NCI-H1092 (cell line): ENCODE results near the gene AMD1.
"Not testable (repeated sequence)": the region's sequence is repeated elsewhere in the genome, so short reads cannot be mapped to it uniquely, and the experiment has no call there.

ENCODE experiments used
- DNase-seq: peaks from one replicate; lab custom pipeline; 2025; lab: John Stamatoyannopoulos, UW

AMD1 gene

DNA sequence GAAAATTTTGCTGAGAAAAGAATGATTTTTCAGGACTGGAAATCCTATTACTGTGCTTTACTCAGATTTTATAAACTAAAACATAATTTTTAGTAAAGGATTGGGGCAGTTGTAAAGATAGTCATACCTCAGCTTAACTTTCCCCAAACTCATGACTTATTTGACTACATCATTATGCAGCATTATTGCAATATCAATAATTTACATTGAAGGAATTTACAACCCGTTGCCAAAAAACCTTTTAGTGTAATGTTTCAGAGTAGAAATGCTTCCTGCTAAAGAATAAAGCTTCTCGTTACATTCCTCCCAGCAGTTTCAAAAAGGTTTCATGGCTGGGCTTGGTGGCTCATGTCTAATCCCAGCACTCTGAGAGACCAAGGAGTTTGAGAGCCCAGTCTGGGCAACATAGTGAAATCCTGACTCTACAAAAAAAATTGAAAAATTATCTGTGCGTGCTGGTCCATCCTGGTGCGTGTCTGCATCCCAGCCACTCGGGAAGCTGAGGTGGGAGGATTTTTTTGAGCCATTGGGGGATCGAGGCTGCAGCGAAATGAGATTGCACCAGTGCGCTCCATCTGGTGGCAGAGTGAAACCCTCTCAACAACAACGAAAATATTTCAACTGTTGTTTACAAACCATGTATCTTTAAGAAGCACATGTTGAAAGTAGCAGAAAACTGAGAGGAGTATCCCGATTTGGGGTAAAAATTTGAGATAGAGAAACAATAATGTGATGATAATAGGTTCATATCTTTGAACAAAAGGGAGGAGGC lies 4.4 kb downstream of the AMD1 start:
- DNase-seq: no peak

DNA sequence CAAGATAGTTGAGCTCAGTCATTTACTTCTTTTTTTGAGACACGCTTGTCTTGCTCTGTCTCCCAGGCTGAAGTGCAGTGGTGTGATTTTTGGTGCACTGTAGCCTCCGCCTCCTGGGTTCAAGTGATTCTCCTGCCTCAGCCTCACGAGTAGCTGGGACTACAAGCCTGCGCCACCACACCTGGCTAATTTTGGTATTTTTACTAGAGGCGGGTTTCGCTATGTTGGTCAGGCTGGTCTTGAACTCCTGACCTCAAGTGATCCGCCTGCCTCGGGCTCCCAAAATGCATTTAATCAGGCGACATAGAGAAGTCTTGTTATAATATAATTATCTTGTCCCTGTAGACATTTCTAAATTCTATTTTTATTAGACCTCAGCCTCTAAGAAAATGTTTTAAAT lies 6.1 kb downstream of the AMD1 start:
- no peak for DNase-seq

DNA sequence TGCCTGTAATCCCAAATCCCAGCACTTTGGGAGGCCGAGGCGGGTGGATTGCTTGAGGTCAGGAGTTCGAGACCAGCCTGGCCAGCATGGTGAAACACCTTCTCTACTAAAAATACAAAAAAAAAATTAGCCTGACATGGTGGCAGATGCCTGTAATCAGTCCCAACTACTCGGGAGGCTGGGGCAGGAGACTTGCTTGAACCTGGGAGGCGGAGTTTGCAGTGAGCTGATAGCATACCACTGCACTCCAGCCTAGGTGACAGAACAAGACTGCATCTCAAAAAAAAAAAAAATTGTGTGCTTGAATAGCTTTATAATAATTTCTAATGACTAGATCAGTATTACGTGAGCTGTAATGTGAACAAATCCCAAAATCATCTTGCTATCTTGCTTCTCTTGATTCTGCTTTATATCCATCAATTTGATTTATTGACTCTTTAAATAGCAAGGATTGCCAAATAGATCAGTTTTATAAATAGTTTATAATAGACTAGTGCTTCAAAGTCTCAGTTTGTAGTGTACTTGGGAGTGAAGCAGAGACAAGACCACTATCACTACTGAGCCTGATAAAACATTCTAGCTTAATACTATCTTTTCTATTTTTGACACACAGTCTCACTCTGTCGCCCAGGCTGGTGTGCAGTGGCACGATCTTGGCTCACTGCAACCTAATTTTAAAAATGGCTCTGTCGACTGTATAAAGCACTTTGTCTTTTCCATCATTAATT lies 7.1 kb downstream of the AMD1 start:
- no peak for DNase-seq

DNA sequence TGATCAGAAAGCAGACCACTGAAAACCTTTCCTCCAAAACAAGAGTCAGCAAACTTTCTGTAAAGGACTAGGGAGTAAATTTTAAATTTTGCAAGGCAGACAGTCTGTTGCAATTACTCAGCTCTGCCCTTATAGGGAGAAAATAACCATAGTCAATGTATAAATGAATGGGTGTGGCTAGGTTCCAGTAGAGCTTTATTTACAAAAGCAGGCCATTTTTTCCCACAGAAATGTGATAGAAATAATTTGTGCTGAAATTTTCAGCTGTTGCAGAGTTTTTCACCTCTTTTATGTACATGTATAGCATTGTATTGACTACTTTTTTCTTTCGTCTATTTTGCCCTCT lies 7.7 kb downstream of the AMD1 start:
- no peak for DNase-seq

DNA sequence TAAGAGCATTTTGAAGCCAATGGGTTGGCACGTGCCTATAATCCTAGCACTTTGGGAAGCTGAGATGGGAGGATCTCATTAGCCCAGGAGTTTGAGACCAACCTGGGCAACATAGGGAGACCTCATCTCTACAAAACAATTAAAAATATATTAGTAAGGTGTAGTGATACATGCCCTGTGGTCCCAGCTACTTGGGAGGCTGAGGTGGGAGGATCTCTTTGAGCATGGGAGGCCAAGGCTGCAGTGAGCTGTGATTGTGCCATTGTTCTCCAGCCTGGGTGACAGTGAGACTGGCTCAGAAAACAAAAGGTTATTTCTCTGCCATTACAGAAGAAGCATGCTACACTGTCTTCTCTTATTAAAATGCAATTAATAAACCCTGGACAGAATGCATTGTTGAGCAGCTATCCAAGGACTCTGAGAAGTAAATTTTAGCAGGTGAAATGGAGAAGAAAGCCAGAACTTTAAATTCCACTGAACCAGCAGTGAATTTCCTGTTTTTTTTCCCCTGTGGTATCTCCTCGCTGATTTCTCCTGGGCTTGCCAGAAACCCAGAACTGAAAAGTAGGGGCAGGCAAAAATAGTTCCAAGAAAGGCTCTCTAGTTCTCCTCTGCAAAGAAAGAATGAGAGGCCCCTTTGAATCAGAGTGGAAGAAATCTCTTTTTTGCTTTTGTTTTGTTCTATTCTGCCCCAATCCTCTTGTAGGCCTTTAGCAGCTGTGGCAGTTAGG lies 8.4 kb downstream of the AMD1 start:
- DNase-seq: no peak

DNA sequence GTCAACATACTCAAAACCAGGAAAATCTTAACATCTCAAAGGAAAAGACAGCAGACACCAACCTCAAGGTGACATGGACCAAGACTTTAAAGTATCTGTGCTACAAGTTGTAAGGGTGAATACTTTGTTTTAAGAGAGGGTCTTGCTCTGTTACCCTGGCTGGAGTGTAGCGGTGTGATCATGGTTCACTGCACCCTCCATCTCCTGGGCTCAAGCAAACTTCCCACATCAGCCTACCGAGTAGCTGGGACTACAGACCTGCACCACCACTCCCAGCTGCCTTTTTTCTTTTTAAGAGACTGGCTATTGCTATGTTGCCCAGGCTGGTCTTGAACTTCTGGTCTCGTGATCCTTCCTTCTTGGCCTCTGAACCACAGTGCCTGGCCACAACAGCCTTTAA lies 9.7 kb downstream of the AMD1 start:
- DNase-seq: no peak

DNA sequence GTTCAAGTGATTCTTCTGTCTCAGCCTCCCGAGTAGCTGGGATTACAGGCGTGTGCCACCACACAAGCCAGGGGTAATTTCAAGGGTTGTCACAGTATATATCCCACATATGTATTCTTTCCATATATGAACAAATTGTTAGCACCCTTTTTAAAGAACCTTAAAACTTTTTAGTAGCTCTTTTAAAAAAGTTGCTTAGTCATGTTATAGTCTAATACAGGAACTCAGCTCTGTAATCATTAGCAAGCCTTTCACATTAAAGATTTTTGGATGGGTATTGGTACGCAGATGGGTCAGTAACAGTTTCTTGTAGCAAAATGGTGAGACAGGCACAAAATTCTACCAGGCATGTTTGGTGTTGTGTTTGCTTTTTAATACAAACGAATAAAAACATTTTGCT lies 10.9 kb downstream of the AMD1 start:
- no peak for DNase-seq

DNA sequence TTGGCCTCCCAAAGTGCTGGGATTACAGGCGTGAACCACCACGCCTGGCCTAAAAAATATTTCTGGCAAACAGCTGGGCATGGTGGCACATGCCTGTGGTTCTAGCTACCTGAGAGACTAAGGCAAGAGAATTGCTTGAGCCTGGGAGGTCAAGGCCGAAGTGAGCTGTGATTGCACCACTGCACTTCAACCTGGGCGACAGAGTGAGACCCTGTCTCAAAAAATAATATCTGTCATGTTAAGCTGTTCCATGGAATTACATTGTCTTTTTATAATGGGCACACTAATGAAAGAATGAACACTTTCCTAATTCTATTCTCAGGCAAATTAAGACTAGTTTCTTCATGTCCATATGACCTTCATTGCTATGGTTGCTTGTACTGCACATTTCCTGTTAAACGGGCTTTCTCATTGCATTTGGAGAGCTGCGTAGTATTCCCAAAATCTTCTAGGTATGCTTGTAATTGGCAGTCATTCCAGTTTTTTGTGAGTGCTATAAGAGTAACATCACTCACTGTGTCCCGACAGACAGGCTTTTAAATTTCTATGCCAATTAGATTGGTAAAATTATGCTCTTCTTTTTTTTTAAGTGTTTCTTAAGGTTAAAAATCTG lies 12.1 kb downstream of the AMD1 start:
- no peak for DNase-seq

DNA sequence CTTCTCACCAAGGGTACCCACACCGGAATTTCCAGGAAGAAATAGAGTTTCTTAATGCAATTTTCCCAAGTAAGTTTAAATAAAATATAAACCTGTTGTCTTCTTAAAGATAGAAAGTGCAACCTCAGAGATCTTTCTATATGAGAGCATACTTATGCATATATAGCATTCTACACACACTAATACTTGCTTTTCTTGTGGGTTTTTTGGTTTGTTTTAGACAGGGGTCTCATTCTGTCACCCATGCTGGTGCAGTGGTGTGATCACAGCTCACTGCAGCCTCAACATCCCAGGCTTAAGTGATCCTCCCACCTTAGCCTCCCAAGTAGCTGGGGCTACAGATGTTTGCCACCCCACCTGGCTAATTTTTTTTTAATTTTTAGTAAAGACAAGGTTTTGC lies 15.7 kb downstream of the AMD1 start:
- no peak for DNase-seq

DNA sequence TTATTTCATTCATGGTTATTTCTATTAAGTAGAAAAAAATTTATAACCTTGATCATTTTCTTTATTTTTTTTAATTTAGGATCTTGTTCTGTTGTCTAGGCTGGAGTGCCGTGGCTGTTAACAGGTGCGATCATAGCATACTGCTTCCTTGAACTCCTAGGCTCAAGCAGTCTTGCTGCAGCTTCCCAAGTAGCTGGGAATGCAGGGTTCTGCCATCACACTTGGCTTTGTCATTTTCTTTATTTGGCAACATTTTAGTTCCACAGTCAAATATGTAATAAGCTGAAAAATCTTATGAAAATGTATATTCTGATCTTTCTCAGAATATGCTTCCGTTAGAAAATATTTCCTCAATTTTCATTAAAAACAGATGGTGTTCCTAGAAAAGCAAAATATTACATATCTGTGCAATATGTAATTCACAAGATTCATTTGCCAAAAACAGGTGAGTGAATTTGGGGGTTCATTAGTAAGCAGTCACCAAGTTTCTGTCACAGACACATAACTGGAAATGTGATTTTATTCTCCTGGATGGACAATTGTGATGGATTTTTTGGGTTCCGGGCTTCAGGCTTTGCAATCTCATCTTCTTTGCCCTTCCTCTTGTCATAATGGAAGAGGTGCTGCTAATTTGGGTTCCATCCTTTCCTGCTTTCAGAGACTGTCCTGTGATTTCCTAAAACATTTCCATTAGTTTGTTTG lies 21.5 kb downstream of the AMD1 start:
- no peak for DNase-seq

DNA sequence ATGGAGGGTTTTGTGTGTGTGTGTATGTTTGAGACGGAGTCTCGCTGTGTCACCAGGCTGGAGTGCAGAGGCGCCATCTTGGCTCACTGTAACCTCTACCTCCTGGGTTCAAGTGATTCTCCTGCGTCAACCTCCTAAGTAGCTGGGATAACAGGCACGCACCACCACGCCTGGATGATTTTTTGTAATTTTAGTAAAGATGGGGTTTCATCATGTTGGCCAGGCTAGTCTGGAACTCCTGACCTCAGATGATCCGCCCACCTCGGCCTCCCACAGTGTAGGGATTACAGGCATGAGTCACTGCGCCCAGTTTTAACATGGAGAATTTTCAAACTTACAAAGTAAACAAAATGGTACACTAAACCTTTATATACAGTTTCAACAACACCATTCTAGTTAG lies 22.8 kb downstream of the AMD1 start:
- no peak for DNase-seq

DNA sequence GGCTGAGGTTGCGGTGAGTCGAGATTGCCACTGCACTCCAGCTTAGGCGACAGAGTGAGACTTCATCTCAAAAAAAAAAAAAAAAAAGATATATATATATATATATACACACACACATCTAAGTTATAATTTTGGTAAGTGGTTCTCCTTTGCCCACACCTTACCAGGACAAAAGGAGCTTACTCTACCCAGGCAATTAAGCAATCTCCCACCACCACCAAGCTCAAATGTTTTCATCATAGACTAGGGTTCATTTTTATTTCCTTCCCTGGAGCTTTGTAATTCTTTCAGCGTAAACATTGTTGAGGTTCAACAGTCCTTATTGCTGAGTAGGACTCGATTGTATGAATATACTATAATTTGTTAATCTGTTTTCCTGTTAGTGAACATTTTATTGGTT lies 23.5 kb downstream of the AMD1 start:
- no peak for DNase-seq

DNA sequence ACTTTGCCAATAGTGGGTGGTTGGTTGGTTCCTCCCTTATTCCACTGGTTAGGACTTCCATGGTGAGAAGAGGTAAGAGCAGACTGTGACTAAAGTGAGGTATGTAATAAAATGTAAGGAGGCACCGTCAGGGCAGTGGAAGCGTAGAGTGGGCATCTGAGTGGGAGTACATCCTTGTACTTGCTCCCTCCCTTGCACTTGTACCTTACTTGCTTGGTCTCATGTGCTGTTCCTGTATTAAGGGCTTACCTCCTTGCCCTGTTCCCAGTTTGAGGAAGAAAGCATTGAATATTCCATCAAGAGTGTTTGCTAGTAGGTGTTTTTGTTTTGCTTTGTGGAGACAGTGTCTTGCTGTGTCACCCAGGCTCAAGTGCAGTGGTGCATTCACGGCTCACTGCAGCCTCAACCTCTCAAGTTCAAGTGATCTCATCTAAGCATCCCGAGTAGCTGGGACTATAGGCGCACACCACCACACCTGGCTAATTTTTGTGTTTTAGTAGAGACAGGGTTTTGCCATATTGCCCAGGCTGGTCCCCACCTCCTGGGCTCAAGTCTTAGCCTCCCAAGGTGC lies 25.5 kb downstream of the AMD1 start:
- DNase-seq: no peak

DNA sequence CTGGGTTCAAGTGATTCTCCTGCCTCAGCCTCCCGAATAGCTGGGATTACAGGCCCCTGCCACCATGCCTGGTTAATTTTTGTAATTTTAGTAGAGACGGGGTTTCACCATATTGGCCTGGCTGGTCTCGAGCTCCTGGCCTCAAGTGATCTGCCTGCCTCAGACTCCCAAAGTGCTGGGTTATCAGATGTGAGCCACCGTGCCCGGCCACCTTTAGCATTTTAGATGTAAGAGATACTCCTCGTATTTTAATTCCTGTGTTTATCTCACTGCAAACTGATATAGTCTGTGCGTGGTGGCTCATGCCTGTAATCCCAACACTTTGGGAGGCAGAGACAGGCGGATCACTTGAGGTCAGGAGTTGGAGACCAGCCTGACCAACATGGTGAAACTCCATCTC lies 27.0 kb downstream of the AMD1 start:
- DNase-seq: not testable (repeated sequence)

DNA sequence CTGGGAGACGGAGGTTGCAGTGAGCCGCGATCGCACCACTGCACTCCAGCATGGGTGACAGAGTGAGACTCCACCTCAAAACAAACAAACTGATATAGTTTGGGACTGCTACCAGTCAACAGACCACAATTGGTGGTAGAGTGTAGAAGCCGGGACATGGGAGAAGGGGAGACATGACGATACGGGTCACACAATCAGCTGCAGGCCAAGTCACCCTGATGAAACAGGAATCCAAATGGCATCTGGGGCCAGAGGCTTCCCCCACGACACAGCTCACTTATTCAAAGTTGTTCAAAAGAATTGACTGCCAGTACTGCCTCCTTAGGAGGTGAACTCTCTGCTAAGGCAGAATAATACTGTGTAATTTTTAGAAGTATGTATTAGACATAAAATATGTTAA lies 27.5 kb downstream of the AMD1 start:
- no peak for DNase-seq

DNA sequence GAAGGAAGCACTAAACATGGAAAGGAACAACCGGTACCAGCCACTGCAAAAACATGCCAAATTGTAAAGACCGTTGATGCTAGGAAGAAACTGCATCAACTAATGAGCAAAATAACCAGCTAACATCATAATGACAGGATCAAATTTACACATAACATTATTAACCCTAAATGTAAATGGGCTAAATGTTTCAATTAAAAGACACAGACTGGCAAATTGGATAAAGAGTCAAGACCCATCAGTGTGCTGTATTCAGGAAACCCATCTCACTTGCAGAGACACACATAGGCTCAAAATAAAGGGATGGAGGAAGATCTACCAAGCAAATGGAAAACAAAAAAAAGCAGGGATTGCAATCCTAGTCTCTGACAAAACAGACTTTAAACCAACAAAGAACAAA lies 31.7 kb downstream of the AMD1 start:
- not testable (repeated sequence) for DNase-seq

DNA sequence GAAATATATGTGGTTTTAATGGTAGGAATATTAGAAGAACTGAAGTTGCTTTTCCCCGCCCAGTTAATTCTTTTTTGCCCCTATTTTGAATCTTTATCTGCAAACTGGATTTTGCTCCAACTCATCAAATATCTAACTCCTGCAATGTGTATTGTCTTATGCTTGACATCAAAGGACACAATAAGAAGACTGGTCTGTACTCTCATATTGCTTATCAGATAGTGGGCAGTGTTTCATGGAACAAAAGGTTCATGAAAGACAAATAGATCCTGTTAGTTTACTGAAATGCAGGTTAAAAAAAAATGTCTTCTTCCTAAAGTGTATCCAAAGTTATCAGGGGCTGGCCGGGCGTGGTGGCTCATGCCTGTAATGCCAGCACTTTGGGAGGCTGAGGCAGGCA lies 56.2 kb downstream of the AMD1 start:
- no peak for DNase-seq

DNA sequence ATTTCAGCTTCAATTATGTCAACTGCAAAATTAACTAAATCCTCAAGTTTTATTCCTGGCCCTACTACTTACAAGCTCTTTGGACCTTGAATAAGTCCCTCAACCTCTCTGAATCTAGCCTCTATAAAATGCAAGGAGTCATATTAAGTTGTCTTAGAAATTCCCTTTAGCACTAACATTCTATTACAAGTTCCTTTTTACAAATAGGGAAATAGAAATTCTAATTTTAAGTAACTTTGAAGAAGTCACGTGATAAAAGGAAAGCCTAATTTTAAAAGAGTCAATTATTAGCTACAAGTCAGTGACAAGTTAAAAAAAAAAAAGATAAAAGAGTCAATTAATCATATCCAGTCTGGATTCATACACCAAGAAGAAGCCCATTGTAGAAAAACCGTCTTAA lies 59.3 kb downstream of the AMD1 start:
- no peak for DNase-seq

DNA sequence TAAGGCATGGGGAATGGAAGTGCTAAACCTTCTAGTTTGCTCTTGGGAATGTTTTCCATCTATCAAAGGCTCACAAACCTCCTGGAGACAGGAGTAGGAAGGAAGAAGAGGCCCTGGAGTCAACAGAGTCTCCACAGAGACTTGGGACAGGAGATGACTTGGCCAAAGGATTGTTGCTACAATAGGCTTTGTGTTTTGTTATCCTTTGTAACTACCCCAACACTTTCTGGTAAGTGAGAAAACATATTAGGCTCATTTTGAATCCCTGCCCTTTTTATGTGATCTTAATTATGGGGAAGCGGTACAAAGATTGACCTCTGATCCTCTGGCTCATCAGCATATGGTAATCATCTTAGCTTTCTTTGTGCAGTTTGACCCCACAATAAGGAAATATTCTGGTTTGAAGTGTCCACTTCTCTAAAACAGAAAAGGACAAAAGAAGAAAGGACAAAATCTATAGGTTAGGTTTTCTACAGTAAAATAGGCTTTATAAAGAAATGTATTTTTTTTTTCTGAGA lies 59.9 kb downstream of the AMD1 start:
- no peak for DNase-seq

DNA sequence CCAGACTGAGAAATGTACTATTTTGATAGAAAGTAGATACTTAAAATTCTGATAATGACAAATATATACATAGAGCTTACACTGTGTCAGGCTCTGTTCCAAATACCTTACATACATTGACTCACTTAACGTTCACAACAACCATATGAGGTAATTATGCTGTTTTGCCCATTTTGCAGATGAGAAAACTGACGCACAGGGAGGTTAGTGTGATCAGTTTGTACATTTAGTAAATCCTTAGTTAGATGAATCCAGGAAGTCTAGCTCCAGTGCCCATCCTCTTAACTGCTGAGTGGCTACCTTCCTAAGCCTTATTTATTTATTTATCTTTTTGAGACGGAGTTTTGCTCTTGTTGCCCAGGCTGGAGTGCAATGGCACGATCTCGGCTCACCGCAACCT lies 60.6 kb downstream of the AMD1 start:
- no peak for DNase-seq

DNA sequence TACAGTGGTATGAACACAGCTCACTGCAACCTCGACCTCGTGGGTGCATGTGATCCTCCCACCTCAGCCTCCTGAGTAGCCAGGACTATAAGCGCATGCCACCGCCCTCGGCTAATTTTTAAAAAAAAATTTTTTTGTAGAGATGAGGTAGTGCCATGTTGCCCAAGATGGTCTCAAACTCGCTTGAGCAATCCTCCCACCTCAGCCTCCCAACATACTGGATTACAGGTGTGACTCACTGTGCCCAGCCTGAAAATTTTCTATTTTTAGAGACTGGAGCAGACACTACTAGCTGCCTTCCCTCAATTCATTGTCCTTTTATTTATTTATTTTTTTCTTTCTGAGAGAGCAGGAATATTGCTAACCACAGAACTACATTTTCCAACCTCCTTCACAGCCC lies 63.6 kb downstream of the AMD1 start:
- no peak for DNase-seq
